ENCODE measurements around the gene CYTH4. TPM values are rescaled to one million over a fixed set of nuclear protein-coding genes. Genes with fewer than 3 reads are reported as not detected.

The CYTH4 gene
- total and polyA plus RNA-seq, 2 experiments from 2014 or later: not detected

- Mint-ChIP-seq H3K4me3 (no peak overlapping the region), H3K27me3 (ENCODE audit: insufficient read depth, low read depth, poor library complexity) (peaks cover 18% of the 10 kb centered on the region), H3K27ac (no peak overlapping the region; the same call in 1 of the 2 replicates), H3K4me1 (peaks cover 22% of the 10 kb centered on the region), H3K36me3 (ENCODE audit: low read depth) (no peaks in the 10 kb centered on the region), H3K9me3 (no peaks in the 10 kb centered on the region)
- H4K20me1 ChIP-seq (replicated peaks; ENCODE audit: insufficient read depth): no peaks in the 10 kb centered on the region
- H3K79me2 ChIP-seq (replicated peaks; ENCODE audit: insufficient read depth): no peaks in the 10 kb centered on the region
- H2AFZ ChIP-seq: no peak overlapping the region
- no peaks in the 10 kb centered on the region for H3K27me3 ChIP-seq (ENCODE audit: insufficient read depth)
- ATAC-seq (no peak), DNase-seq (ENCODE audit: low spot score) (no peak)
- H3K9me2 ChIP-seq (ENCODE audit: insufficient read depth): no peaks in the 10 kb centered on the region
- no peak for TF ChIP-seq REST (IDR thresholded peaks at IDR 0.05; ENCODE audit: unreplicated experiment)
- no peak for TF ChIP-seq CTCF (conservative IDR thresholded peaks at IDR 0.05; ENCODE audit: low read depth in 2 of 2)
- no peak for TF ChIP-seq ETS1 (IDR thresholded peaks at IDR 0.05)
- no peak for TF ChIP-seq EZH2 (IDR thresholded peaks at IDR 0.05; ENCODE audit: low read depth, unreplicated experiment)
- no peak for TF ChIP-seq JUNB (IDR thresholded peaks at IDR 0.05; ENCODE audit: unreplicated experiment)
- no peak for TF ChIP-seq EZH2phosphoT487 (IDR thresholded peaks at IDR 0.05; ENCODE audit: unreplicated experiment)
- no peak for TF ChIP-seq CREB1 (CRISPR knock-in tag; IDR thresholded peaks at IDR 0.05; ENCODE audit: low read depth)
- no peak overlapping the region for H3K4me3 ChIP-seq
- H3K27ac ChIP-seq (ENCODE audit: low read depth): no peak overlapping the region
- no peak overlapping the region for H3K4me2 ChIP-seq
- no peaks in the 10 kb centered on the region for H3F3A ChIP-seq (replicated peaks; ENCODE audit: low read depth)
- no peaks in the 10 kb centered on the region for H3K36me3 ChIP-seq (ENCODE audit: insufficient read depth)
- H3K4me1 ChIP-seq (ENCODE audit: insufficient read depth): peaks cover 7% of the 10 kb centered on the region; the same call in 1 of the 2 replicates
Observed at GRCh38 chr22:37241351-37242142, 40.8 kb upstream of the CYTH4 start.

Measured in GM23338 (cell line).